ENCODE measurements around the gene NLN. TPM values are rescaled to one million over a fixed set of nuclear protein-coding genes. Genes with fewer than 3 reads are reported as not detected.

NLN gene
- total and polyA plus RNA-seq, 12 donors: 1.5 to 17.4 (median 13.4) TPM

DNA sequence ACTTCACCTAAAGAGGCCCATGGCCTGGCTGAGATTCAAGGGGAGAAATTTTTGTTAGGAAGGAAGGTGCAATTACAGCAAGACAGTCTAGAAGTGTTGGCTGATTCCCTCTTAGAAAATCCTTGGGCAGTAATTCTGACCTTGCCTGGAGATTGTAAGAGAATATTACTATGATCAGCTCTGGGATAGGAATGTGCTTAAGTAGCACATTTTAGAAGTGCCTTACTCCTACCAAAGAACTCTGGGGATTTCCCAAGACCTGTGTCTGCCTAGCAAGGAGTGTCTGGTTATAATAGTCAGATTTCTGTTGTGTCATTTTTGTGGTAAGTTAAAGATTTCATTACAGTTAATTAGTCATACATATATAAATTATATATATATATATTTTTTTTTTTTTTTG is 52.3 kb downstream of the NLN start:
- H3K36me3 ChIP-seq: no peaks in the 10 kb centered on the region
- ATAC-seq (no peak), DNase-seq (no peak)
- peaks cover 0 to 14% (median 4%) of the 10 kb centered on the region in 9 donors for H3K4me1 ChIP-seq
- no peaks in the 10 kb centered on the region for H3K9me3 ChIP-seq
- H3K27me3 ChIP-seq: no peaks in the 10 kb centered on the region
- intact Hi-C loops (cut with DNase I): no loop called here
- no peak overlapping the region for H3K4me3 ChIP-seq
- TF ChIP-seq, protein P1, sequence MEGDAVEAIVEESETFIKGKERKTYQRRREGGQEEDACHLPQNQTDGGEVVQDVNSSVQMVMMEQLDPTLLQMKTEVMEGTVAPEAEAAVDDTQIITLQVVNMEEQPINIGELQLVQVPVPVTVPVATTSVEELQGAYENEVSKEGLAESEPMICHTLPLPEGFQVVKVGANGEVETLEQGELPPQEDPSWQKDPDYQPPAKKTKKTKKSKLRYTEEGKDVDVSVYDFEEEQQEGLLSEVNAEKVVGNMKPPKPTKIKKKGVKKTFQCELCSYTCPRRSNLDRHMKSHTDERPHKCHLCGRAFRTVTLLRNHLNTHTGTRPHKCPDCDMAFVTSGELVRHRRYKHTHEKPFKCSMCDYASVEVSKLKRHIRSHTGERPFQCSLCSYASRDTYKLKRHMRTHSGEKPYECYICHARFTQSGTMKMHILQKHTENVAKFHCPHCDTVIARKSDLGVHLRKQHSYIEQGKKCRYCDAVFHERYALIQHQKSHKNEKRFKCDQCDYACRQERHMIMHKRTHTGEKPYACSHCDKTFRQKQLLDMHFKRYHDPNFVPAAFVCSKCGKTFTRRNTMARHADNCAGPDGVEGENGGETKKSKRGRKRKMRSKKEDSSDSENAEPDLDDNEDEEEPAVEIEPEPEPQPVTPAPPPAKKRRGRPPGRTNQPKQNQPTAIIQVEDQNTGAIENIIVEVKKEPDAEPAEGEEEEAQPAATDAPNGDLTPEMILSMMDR (IDR thresholded peaks at IDR 0.05): no peak
- H3K27ac ChIP-seq: no peak overlapping the region

DNA sequence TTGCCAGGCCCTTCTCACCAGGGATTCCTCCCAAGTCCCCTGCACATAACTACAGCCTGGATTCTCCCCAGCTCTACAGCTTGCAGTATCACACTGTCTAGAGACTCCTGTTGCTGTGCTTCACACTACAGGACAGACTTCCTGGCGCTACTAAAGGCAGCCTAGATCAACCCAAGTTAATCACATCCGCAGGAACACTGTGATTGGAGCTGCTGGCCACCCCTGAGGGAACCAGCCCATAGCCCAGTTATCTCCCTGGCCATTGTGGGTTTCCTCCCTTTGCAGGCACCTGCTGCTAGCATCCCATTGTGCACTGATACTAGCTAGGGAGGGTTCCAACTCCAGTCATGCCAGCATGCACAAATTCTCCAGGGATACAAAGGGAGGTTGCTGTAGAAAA is 53.5 kb downstream of the NLN start:
- ATAC-seq (peak in 1 of 8 donors; percentile 11), DNase-seq (no peak)
- Histone ChIP-seq H3K36me3 (peaks cover 0 to 4% (median 0%) of the 10 kb centered on the region in 9 donors), H3K4me1 (peaks cover 0 to 14% (median 8%) of the 10 kb centered on the region in 9 donors), H3K27ac (no peak overlapping the region), H3K4me3 (no peak overlapping the region), H3K27me3 (no peaks in the 10 kb centered on the region), H3K9me3 (no peaks in the 10 kb centered on the region)
- TF ChIP-seq, protein P1 (IDR thresholded peaks at IDR 0.05): no peak
- intact Hi-C loops (cut with DNase I): no loop called here
- 83 to 86% methylated on average over 2 of the region's 2 CpGs for WGBS, 2 donors

DNA sequence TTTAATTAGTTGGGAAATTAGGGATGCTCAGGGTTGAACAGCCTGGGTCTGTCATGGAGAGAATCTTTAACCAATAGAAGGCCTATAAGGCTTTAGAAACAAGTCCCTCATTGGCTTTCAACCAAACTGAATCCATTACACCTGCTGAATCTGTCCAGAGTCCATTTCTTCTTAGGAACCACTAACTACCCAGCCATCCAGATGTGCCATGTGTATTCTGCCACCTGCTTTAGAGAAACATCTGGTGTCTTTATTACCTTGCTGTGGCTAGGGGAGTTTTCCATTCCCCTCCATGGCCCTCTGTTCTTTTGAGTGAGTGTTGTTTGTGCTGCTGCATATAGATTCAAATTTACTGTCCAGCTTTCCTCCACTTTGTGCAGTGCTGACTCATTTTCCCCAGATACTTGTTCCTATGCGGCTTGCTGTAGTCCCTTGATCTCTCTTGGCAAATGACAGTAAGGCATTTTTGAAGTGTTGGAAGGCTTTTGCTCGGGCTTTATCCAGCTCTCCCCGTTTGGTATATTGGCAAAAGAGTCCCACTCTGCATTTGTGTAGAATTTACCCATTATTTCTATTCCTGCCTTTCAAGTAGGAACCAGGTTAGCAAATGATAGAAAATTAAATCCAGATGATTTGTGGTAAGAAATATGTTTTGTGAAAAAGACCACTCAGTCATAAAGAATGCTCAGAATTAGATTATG is 54.6 kb downstream of the NLN start:
- intact Hi-C loops (cut with DNase I): no loop called here

DNA sequence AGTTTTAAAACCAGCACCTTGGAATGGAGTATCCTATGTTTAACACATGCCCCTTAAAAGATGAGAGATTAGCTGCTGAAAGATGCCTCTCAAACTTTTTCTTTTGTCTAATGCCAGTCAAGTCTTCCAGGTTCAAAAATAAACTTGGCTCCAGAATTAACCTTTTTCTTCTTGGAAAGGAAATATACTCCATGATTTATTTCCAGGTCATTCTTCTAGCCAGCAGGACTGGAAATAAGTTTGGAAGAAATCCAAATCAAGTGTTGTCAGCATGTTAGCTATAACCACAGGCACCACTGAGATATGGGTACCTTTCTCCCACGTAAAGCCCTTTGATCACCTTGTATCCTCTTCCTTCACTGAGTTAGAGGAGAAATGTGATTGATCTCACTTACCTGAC is 56.1 kb downstream of the NLN start:
- Histone ChIP-seq H3K4me1 (peaks cover 0 to 14% (median 8%) of the 10 kb centered on the region in 9 donors), H3K9me3 (no peaks in the 10 kb centered on the region), H3K27ac (no peak overlapping the region), H3K27me3 (no peaks in the 10 kb centered on the region), H3K36me3 (peaks cover 0 to 30% (median 0%) of the 10 kb centered on the region in 9 donors), H3K4me3 (no peak overlapping the region)
- WGBS, 2 donors: 20 to 29% methylated on average over 1 of the region's 1 CpG
- DNase-seq (no peak), ATAC-seq (no peak)
- TF ChIP-seq, protein P1 (IDR thresholded peaks at IDR 0.05): no peak
- intact Hi-C loops (cut with DNase I): no loop called here

More for the DNA sequence above, 54.6 kb downstream of the NLN start:
- WGBS, 2 donors: 81 to 91% methylated on average over 3 of the region's 3 CpGs
- H3K27ac ChIP-seq: no peak overlapping the region
- H3K9me3 ChIP-seq: no peaks in the 10 kb centered on the region
- TF ChIP-seq, protein P1 (IDR thresholded peaks at IDR 0.05): no peak
- no peak overlapping the region for H3K4me3 ChIP-seq
- H3K27me3 ChIP-seq: no peaks in the 10 kb centered on the region
- no peak for DNase-seq
- peaks cover 0 to 15% (median 0%) of the 10 kb centered on the region in 9 donors for H3K36me3 ChIP-seq
- H3K4me1 ChIP-seq: peaks cover 0 to 14% (median 8%) of the 10 kb centered on the region in 9 donors
- no peak for ATAC-seq
